ENCODE measurements around the gene CARD11. TPM values are rescaled to one million over a fixed set of nuclear protein-coding genes. Genes with fewer than 3 reads are reported as not detected.

Gene CARD11
- total and polyA plus RNA-seq, 10 donors, result 30.3 to 72.6 (median 48.8) TPM

Other genes starting within 250 kb of the CARD11 start
- gene GNA12, start 199.6 kb downstream of the CARD11 start, total RNA-seq, result 10 to 100 TPM; 31.7 to 64.2 (median 39.6) TPM
- 10 to 100 TPM; 12.3 to 25.2 (median 12.8) TPM for gene GNA12, start 199.6 kb downstream of the CARD11 start, polyA plus RNA-seq

All from spleen (tissue), 10 donors.